A549 treated with Mapracorat at 1 μM for 4 hours (cell line): ENCODE data around the gene LTBP4. TPM values are rescaled to one million over a fixed set of nuclear protein-coding genes. Genes with fewer than 3 reads are reported as not detected.

Source experiments
- total RNA-seq: library from RNA; stranded (reverse); fragments of 200-300 nt; extraction: Qiagen RNA extraction; gene quantifications from 5 replicates; pipeline ENCODE4 v1.2.3, GENCODE V29; 2022

The LTBP4 gene
- total RNA-seq, result 34.0 to 57.1 TPM (median 54.1 TPM) in 5 replicates

GRCh38 chr19:40601134-40601974 lies at the start of gene LTBP4:
Gene LTBP4 (plus strand): TSS chr19:40601369. CDS start chr19:40601388, 19 bp downstream.

GRCh38 chr19:40576585-40577451 lies 24.4 kb upstream of the LTBP4 start, which contains the start of gene SHKBP1:
Gene SHKBP1 (plus strand): TSS chr19:40576873. CDS start chr19:40576900, 27 bp downstream.

Other genes starting within 250 kb of the LTBP4 start
- 0.17 to 0.38 TPM (median 0.26 TPM) in 5 replicates for gene HIPK4, start 211.2 kb upstream of the LTBP4 start, total RNA-seq
- 0.95 to 1.8 TPM (median 1.4 TPM) in 5 replicates for gene PRX, start 188.0 kb upstream of the LTBP4 start, total RNA-seq
- 22.5 to 38.9 TPM (median 31.3 TPM) in 5 replicates for gene SERTAD1, start 175.4 kb upstream of the LTBP4 start, total RNA-seq
- 38.2 to 47.6 TPM (median 43.8 TPM) in 5 replicates for gene SERTAD3, start 157.0 kb upstream of the LTBP4 start, total RNA-seq
- gene BLVRB, start 135.6 kb upstream of the LTBP4 start, total RNA-seq, result 246 to 360 TPM (median 316 TPM) in 5 replicates
- gene SPTBN4, start 134.4 kb upstream of the LTBP4 start, total RNA-seq, result 0.34 to 0.85 TPM (median 0.59 TPM) in 5 replicates
- gene SHKBP1, start 24.5 kb upstream of the LTBP4 start, total RNA-seq, result 100 to 141 TPM (median 132 TPM) in 5 replicates
- gene NUMBL, start 89.3 kb downstream of the LTBP4 start, total RNA-seq, result 52.9 to 83.0 TPM (median 79.0 TPM) in 5 replicates
- 70.0 to 99.8 TPM (median 92.0 TPM) in 5 replicates for gene COQ8B, start 115.5 kb downstream of the LTBP4 start, total RNA-seq
- gene ITPKC, start 115.7 kb downstream of the LTBP4 start, total RNA-seq, result 28.1 to 38.0 TPM (median 35.6 TPM) in 5 replicates
- 15.8 to 20.1 TPM (median 19.3 TPM) in 5 replicates for gene ACTMAP, start 149.1 kb downstream of the LTBP4 start, total RNA-seq
- gene SNRPA, start 149.8 kb downstream of the LTBP4 start, total RNA-seq, result 146 to 186 TPM (median 157 TPM) in 5 replicates
- gene MIA, start 174.2 kb downstream of the LTBP4 start, total RNA-seq, result not detected in 5 replicates
- 14.1 to 20.4 TPM (median 18.9 TPM) in 5 replicates for gene RAB4B, start 176.9 kb downstream of the LTBP4 start, total RNA-seq
- gene EGLN2, start 197.8 kb downstream of the LTBP4 start, total RNA-seq, result 75.4 to 103 TPM (median 94.6 TPM) in 5 replicates
- not detected in 5 replicates for gene CYP2A6, start 249.1 kb downstream of the LTBP4 start, total RNA-seq